B cell (primary cell): ENCODE results near the gene ANKS1B. TPM values are rescaled to one million over a fixed set of nuclear protein-coding genes. Genes with fewer than 3 reads are reported as not detected.

Source experiments
- ATAC-seq: fragments of 200-7000 bp; cut with Tn5 transposase; one replicate; pipeline ENCODE4 v1.10.0; 2021; ENCODE audit warnings: low read depth, mild to moderate bottlenecking, moderate number of reproducible peaks, moderate library complexity
- CTCF ChIA-PET: fragments of 350-600 bp; sonication (Branson Sonifier 250); formaldehyde crosslinking; loops from one replicate; lab custom pipeline; 2021; ENCODE audit warnings: antibody characterized with exemption, inconsistent platforms; lab: Charles Lee
- POLR2A ChIA-PET: fragments of 350-600 bp; sonication (Branson Sonifier 250); formaldehyde crosslinking; loops from one replicate; lab custom pipeline; 2021; ENCODE audit warnings: antibody characterized with exemption; lab: Charles Lee
- DNase-seq: peaks from one replicate; pipeline ENCODE4 v3.0.0; 2013
- H2AFZ ChIP-seq: 2 replicates; pipeline ENCODE4 v1.6.1; 2012; ENCODE audit warnings: mild to moderate bottlenecking, low read depth, low read length; ENCODE audit not compliant: insufficient read depth, poor library complexity, severe bottlenecking
- H3K27ac ChIP-seq, 2 donors: 1 replicate in 1 of 2; 2 replicates in 1 of 2; pipeline ENCODE4 v1.5.1; 2012 to 2013; ENCODE audit warnings: low read length in 2 of 2, mild to moderate bottlenecking in 2 of 2, moderate library complexity in 1 of 2
- H3K27me3 ChIP-seq, 4 experiments: fragments of 200-600 bp in 1 of 4; sonication (generic) in 1 of 4; replicated peaks in 1 of 4; 1 replicate in 2 of 4; 2 replicates in 2 of 4; pipeline versions ENCODE4 v1.6.1 to v1.7.0; 2013 to 2016; ENCODE audit warnings: low read length in 3 of 4, mild to moderate bottlenecking in 2 of 4, mixed read lengths in 1 of 4, moderate library complexity in 1 of 4; ENCODE audit not compliant: insufficient read depth in 4 of 4, control insufficient read depth in 3 of 4; ENCODE audit errors: control extremely low read depth in 1 of 4
- H3K36me3 ChIP-seq, 2 experiments: replicated peaks in 1 of 2; 1 replicate in 1 of 2; 2 replicates in 1 of 2; pipeline versions ENCODE4 v1.6.1 to v1.7.1; 2013; ENCODE audit warnings: low read length in 1 of 2; ENCODE audit not compliant: insufficient read depth in 2 of 2, control insufficient read depth in 1 of 2; ENCODE audit errors: control extremely low read depth in 1 of 2, extremely low read depth in 1 of 2
- H3K4me1 ChIP-seq, 2 donors: fragments of 200-600 bp in 1 of 2; sonication (generic) in 1 of 2; 1 replicate in 1 of 2; 2 replicates in 1 of 2; pipeline versions ENCODE4 v1.5.1 to v1.6.1; 2013 to 2017; ENCODE audit warnings: low read length in 2 of 2; ENCODE audit not compliant: control insufficient read depth in 2 of 2, insufficient read depth in 2 of 2
- H3K4me2 ChIP-seq: replicated peaks from 2 replicates; pipeline ENCODE3; 2012; ENCODE audit warnings: mild to moderate bottlenecking, low read depth, low read length; ENCODE audit not compliant: poor library complexity, severe bottlenecking
- H3K4me3 ChIP-seq, 5 experiments: fragments of 200-600 bp in 1 of 5; sonication (generic) in 1 of 5; 1 replicate in 3 of 5; 2 replicates in 2 of 5; pipeline versions ENCODE4 v1.5.1 to v1.7.0; 2011 to 2016; ENCODE audit warnings: low read length in 4 of 5, mild to moderate bottlenecking in 4 of 5, low read depth in 2 of 5, control low read depth in 1 of 5, moderate library complexity in 1 of 5; ENCODE audit not compliant: insufficient read depth in 1 of 5; ENCODE audit errors: control extremely low read depth in 1 of 5, extremely low read depth in 1 of 5
- H3K79me2 ChIP-seq: fragments of 200-600 bp; sonication (generic); one replicate; pipeline ENCODE4 v1.6.0; 2016; ENCODE audit warnings: low read length; ENCODE audit not compliant: control insufficient read depth, insufficient read depth
- H3K9ac ChIP-seq: fragments of 200-600 bp; sonication (generic); 2 replicates; pipeline ENCODE4 v1.6.1; 2017; ENCODE audit warnings: mild to moderate bottlenecking, low read length, moderate library complexity
- H3K9me3 ChIP-seq, 3 donors: one replicate each; pipeline versions ENCODE4 v1.6.1 to v1.7.1; 2013; ENCODE audit warnings: low read length in 2 of 3; ENCODE audit not compliant: control insufficient read depth in 2 of 3, insufficient read depth in 1 of 3; ENCODE audit errors: control extremely low read depth in 1 of 3
- H4K20me1 ChIP-seq: 2 replicates; pipeline ENCODE4 v1.6.0; 2012; ENCODE audit warnings: mild to moderate bottlenecking, low read length; ENCODE audit not compliant: insufficient read depth, control insufficient read depth, poor library complexity, severe bottlenecking
- H3K27ac Mint-ChIP-seq: one replicate; pipeline ENCODE4 v1.8.0; 2021; ENCODE audit warnings: mixed read lengths
- H3K27me3 Mint-ChIP-seq: one replicate; pipeline ENCODE4 v1.8.0; 2021; ENCODE audit warnings: mixed read lengths
- H3K4me1 Mint-ChIP-seq: one replicate; pipeline ENCODE4 v1.8.0; 2021; ENCODE audit warnings: mixed read lengths
- H3K4me3 Mint-ChIP-seq: one replicate; pipeline ENCODE4 v1.8.0; 2021; ENCODE audit warnings: mixed read lengths
- H3K9me3 Mint-ChIP-seq: one replicate; pipeline ENCODE4 v1.8.0; 2022; ENCODE audit warnings: mixed read lengths; ENCODE audit not compliant: insufficient read depth
- EZH2 ChIP-seq: IDR thresholded peaks from 2 replicates; pipeline ENCODE4 v1.6.1; 2012; ENCODE audit warnings: borderline replicate concordance, low read depth, mild to moderate bottlenecking, moderate library complexity, low read length; ENCODE audit not compliant: insufficient read depth, poor library complexity, severe bottlenecking
- WGBS: methylation state at CpG from one replicate; pipeline ENCODE4 v1.1.5; 2013; ENCODE audit warnings: missing lambda C conversion rate; ENCODE audit not compliant: insufficient coverage; 5-methylcytosine and 5-hydroxymethylcytosine counted together
- intact Hi-C: fragments of 100-400 bp; cut with micrococcal nuclease; formaldehyde crosslinking; loops from one replicate; pipeline ENCODE4 v1.10.0; 2022
- polyA plus RNA-seq: library from polyadenylated mRNA; depleted of rRNA; stranded (reverse); fragments of >200 nt; gene quantifications from 2 replicates; pipeline ENCODE4 v1.2.3, GENCODE V29; 2012
- total RNA-seq, 2 donors: library from RNA; stranded (reverse); fragments of 120-200 nt in 1 of 2; gene quantifications; 1 replicate in 1 of 2; 2 replicates in 1 of 2; pipeline versions ENCODE4 v1.2.3 to v1.2.4, GENCODE V29; 2013 to 2022
- TF ChIP-seq, protein P1 (sequence below): fragments of 200-600 bp; IDR thresholded peaks from one replicate; pipeline ENCODE4 v1.8.0; 2022; ENCODE audit warnings: antibody characterized with exemption, mild to moderate bottlenecking

Gene ANKS1B
- total and polyA plus RNA-seq, 2 donors (not counting 1 experiment from before 2014, with no cell fraction given), result not detected

DNA sequence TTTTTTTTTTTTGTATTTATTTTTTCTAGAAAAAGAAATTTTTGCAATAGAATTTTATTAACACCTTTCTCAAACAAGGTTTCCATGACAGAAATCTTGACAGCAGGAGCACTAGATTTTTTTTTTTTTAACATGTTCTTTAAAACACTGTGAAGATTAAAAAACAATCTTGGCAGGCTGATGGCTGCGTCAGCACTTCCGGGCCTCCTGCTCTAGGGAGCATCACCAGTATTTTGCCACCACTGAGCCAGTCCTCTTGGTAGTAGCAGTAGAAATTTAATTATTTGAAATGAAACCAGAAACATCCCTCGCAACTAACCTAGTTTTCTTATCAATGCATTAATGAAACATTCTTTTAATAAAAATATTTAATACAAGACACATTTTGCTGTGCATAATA is 1240.1 kb downstream of the ANKS1B start:
- H3K9ac ChIP-seq, result no peak overlapping the region
- DNase-seq, result no peak

DNA sequence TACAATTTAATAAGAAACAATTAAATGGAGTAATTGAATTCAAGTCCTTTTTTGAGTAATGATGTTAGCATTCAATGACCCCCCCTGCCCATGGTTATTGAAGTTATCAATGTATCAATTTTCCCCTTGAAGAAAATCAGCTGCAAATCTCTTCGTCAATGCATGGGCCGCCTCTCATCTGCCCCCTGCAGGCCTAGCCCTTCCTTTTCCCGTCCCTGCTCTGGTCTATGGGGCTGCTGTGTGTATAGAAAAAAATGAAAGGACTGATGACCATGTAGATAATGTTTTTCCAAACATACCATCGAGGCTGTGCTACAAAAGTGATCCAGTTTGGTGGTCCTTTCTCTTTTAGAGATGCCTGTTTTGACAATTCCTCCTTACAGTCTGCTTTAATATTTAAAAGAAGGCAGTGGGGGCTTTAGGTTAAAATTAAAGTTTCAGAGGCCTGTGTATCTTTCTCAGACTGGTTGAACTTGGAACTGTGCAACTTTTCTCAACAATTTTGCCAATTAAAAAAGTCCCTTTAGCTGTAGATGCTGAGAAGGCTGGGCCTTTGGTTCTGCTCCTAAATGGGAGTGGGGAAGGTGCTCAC is 1241.3 kb downstream of the ANKS1B start:
- ATAC-seq (no peak), DNase-seq (peak; percentile 12)
- no peak overlapping the region for H2AFZ ChIP-seq
- WGBS, result no CpG with 5 or more reads among the region's 4 CpGs
- TF ChIP-seq, protein P1, sequence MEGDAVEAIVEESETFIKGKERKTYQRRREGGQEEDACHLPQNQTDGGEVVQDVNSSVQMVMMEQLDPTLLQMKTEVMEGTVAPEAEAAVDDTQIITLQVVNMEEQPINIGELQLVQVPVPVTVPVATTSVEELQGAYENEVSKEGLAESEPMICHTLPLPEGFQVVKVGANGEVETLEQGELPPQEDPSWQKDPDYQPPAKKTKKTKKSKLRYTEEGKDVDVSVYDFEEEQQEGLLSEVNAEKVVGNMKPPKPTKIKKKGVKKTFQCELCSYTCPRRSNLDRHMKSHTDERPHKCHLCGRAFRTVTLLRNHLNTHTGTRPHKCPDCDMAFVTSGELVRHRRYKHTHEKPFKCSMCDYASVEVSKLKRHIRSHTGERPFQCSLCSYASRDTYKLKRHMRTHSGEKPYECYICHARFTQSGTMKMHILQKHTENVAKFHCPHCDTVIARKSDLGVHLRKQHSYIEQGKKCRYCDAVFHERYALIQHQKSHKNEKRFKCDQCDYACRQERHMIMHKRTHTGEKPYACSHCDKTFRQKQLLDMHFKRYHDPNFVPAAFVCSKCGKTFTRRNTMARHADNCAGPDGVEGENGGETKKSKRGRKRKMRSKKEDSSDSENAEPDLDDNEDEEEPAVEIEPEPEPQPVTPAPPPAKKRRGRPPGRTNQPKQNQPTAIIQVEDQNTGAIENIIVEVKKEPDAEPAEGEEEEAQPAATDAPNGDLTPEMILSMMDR, result peak; percentile 44
- TF ChIP-seq EZH2, result no peak
- peaks cover 0 to 3% (median 0%) of the 10 kb centered on the region in 3 donors for H3K9me3 ChIP-seq
- peaks cover 0 to 30% (median 15%) of the 10 kb centered on the region in 4 experiments for H3K27me3 ChIP-seq
- H3K27ac Mint-ChIP-seq, result no peak overlapping the region
- no peak overlapping the region for H3K4me2 ChIP-seq
- no peaks in the 10 kb centered on the region for H3K9me3 Mint-ChIP-seq
- CTCF ChIA-PET, result interaction anchor here (1.2 kb wide), 1 partner anchor 10 kb away, joined by 4 read pairs; no protein-coding TSS in a partner anchor
- H3K36me3 ChIP-seq, result no peaks in the 10 kb centered on the region
- no peak overlapping the region for H3K9ac ChIP-seq
- no peak overlapping the region for H3K4me3 ChIP-seq
- no peaks in the 10 kb centered on the region for H4K20me1 ChIP-seq
- H3K4me1 ChIP-seq, result peaks cover 11 to 14% of the 10 kb centered on the region in 2 donors
- peaks cover 35% of the 10 kb centered on the region for H3K27me3 Mint-ChIP-seq
- intact Hi-C loops, result no loop called here
- H3K79me2 ChIP-seq, result no peaks in the 10 kb centered on the region
- peaks cover 14% of the 10 kb centered on the region for H3K4me1 Mint-ChIP-seq
- H3K27ac ChIP-seq, result no peak overlapping the region
- H3K4me3 Mint-ChIP-seq, result no peak overlapping the region
- POLR2A ChIA-PET, result no interaction called here

More for the DNA sequence above, 1240.1 kb downstream of the ANKS1B start:
- Histone ChIP-seq H3K79me2 (no peaks in the 10 kb centered on the region), H3K9me3 (peaks cover 0 to 3% (median 0%) of the 10 kb centered on the region in 3 donors), H3K27ac (no peak overlapping the region), H3K4me2 (no peak overlapping the region), H3K4me3 (no peak overlapping the region), H3K4me1 (peaks cover 11 to 14% of the 10 kb centered on the region in 2 donors), H3K36me3 (no peaks in the 10 kb centered on the region), H4K20me1 (no peaks in the 10 kb centered on the region), H2AFZ (no peak overlapping the region), H3K27me3 (peaks cover 0 to 30% (median 15%) of the 10 kb centered on the region in 4 experiments)
- H3K27ac Mint-ChIP-seq, result no peak overlapping the region
- H3K9me3 Mint-ChIP-seq, result no peaks in the 10 kb centered on the region
- TF ChIP-seq, protein P1, result no peak
- no peak for TF ChIP-seq EZH2
- ChIA-PET CTCF (no interaction called here), POLR2A (no interaction called here)
- no CpG with 5 or more reads among the region's 3 CpGs for WGBS
- H3K4me3 Mint-ChIP-seq, result peak overlapping the region; percentile 54
- peaks cover 44% of the 10 kb centered on the region for H3K27me3 Mint-ChIP-seq
- H3K4me1 Mint-ChIP-seq, result peaks cover 14% of the 10 kb centered on the region
- ATAC-seq, result no peak
- intact Hi-C loops, result no loop called here
